Skeletal muscle cell (primary cell): Measurements from ENCODE around the gene PTPA.
A peak's percentile ranks its signal among the peaks of the same experiment; 100 is the strongest.

Experiments
- DNase-seq: peaks from one replicate; pipeline ENCODE4 v3.0.0-alpha.2; 2010; ENCODE audit warnings: low read depth
- H3K4me3 ChIP-seq: 2 replicates; pipeline ENCODE4 v1.5.1; 2011; ENCODE audit warnings: low read depth, mild to moderate bottlenecking, control low read depth, low read length, moderate library complexity

Gene PTPA

DNA sequence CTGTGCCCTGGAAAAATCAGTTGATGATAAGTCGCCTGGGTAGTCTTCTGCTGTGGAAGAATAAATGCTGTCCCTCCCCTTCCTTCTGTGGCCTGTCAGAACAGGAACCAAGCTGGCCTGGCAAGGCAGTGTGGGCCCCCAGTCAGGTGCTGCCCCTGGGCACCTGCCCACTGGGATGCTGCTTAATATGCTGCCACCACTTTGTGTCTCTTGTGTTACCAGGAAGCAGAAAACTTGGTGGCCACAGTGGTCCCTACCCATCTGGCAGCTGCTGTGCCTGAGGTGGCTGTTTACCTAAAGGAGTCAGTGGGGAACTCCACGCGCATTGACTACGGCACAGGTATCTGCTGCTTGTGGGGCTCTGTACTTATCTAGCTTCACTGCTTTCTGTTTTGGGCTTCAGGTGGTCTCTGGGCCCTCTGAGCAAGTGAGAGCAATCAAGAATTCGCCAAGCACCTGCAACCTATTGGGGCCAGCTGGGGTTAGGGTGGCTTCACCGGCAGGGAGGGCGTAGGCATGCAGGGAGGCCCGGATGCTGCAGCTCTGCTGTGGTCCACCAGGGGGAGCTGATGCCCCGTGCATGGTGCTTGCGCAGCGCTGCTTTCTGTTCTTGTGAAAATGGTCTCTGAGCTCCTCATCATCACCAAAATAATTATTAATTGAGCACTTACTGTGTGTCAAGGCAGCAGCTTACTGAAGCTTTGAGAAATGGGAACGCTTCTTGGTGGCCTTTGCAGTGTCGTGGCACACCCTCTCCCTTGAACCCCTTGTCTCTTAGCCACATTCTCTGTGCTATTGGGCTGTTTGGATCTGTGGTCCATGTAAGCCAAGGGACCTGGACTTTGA, 20.3 kb downstream of the PTPA start:
- no peak overlapping the region for H3K4me3 ChIP-seq
- no peak for DNase-seq

DNA sequence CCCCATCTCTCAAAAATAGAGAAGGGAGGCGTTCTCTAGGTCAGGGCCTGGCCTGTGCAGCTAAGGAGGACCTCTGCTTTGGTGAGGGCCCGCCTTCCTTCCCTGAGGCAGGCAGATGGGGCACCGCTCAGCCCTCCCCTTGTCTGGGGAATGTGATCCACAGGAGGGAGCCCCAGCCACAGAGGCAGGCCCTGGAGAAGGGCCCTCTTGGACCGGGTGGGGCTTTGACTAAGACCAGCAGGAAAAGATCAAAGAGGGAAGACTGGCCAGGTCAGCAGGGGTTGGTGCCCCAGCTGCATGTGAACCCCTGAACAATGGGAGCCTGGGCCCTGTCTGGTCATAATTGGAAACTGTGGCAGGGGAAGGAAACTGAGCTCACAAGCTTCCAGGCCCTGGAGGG, 21.9 kb downstream of the PTPA start:
- H3K4me3 ChIP-seq = no peak overlapping the region

DNA sequence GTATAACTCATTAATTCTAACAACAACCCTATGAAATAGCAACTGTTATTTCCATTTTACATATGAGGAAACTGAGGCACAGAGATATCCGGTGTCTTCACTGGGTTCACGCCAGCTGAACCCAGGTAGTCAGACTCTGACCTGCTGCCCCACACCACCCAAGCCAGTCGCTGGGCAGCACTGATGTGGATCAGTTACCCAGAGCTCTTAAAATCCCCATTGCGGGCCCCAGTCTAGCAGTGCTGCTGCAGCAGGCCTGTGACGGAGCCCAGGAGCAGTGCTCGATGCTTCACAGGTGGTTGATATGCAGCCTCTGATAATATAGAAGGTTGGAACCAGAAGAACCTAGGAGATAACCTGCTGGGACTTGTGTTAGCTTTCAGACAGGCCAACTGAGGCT, 24.3 kb downstream of the PTPA start:
- H3K4me3 ChIP-seq = no peak overlapping the region
- DNase-seq = no peak

More for the DNA sequence above, 21.9 kb downstream of the PTPA start:
- DNase-seq = no peak

DNA sequence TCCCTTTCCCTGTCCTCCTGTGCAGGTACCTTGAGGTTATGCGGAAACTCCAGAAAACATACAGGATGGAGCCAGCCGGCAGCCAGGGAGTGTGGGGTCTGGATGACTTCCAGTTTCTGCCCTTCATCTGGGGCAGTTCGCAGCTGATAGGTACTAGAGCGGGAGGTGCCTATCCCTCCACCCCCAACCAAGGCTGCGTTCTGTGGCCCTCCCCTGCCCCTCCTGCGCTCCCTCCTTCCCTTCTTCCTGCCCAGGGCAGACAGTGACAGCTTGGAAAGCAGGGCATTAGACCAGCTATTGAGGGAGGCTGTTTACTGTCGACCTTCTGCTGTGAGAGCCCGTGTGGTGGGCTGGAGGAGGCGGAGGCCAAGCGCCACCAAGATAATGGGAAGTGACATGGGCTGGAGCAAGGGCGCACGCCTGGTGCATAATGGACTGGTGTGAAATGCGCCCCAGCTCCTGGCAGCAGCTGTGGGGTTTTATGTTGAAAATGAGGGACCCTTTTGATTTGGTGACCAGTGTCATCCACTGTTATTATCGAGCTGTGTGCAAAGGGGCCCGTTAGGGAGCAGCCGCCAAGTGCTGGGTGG, 25.3 kb downstream of the PTPA start:
- no peak overlapping the region for H3K4me3 ChIP-seq
- DNase-seq = no peak

DNA sequence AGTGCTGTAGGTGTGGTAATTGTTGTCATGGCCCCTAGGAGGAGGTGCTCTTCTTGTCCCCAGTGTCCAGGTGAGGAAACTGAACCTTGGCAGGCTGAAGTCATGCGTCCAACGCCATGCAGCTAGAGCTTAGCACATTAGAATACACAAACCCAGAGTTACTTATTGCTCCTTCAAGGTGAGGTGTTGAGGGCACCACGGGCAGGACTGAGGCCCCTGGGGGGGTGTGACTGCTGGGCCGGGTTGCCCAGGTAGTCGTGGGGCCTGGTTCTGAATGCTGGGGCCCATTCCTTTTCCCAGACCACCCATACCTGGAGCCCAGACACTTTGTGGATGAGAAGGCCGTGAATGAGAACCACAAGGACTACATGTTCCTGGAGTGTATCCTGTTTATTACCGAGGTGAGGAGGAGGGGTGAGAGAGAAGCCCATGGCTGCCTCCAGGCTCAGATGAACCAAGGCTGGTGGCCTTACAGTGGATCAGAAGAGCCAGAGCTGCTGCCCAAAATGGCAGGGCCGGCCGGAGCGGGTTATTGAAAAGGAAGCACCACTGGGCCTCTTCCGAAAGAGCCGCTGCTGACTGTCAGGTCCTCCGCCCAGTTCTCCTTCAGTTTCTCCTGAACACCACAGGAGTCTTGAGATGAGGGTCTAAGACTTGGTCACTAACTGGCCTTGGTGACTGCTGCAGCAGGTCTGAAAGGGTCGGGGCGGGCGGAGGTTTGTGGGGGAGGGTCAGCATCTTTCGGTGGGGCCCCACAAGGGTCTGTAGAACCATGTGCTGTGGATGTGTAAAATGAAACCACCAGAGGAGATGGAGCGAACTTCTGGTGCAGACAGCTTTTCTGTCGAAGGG, 26.3 kb downstream of the PTPA start:
- no peak overlapping the region for H3K4me3 ChIP-seq
- no peak for DNase-seq

DNA sequence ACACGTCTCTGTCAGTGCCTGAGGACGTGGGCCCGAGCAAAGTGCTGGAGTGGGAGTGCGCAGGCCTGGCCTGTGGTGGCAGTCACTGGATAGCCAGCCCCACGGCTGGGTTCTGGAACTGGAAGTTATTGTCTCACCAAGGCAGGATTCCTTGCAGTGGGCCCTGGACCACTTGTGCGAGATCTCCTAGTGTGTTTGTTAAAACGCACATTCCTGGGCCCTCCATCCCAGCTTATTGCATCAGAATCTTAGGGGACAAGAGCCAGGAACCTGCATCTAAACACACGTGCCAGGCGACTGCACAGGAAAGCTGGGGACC, 26.9 kb downstream of the PTPA start:
- DNase-seq = no peak
- no peak overlapping the region for H3K4me3 ChIP-seq

DNA sequence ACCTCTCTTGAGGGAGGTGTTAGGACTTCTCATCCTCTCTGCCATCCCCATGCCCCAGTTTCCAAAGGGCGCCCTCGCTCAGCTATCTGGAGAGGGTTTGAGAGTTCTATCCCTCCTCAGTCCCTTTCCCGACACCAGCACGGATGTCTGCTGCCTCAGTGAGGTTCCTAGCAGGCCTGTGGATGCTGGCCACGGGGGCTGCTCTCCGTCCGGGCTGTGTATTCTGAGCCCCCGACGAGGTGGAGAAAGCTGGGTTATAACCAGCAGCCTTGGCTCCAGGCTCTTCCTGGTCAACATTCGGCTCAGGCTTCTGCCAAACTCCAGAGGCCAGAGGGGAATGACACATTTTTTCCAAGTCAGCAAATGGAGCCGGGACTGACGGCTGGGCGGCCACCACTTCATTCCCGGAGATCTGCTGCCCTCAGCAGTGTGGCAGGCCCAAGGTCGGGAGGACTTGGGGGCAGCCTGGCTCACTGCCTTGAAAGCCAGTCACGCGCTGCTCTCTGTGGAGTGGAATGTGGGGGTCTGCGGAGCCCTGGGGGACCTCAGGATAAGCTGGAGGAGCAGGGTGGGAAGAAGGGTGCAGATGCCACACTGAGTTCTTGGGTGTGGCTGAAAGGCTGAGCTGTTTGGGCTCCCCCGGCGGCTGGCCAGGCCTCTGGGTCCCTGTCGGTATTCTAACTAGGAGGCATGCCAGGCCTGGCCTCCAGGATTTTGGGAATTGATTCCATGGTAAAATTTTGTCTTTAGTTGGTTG, 27.4 kb downstream of the PTPA start:
- H3K4me3 ChIP-seq = no peak overlapping the region
- no peak for DNase-seq

DNA sequence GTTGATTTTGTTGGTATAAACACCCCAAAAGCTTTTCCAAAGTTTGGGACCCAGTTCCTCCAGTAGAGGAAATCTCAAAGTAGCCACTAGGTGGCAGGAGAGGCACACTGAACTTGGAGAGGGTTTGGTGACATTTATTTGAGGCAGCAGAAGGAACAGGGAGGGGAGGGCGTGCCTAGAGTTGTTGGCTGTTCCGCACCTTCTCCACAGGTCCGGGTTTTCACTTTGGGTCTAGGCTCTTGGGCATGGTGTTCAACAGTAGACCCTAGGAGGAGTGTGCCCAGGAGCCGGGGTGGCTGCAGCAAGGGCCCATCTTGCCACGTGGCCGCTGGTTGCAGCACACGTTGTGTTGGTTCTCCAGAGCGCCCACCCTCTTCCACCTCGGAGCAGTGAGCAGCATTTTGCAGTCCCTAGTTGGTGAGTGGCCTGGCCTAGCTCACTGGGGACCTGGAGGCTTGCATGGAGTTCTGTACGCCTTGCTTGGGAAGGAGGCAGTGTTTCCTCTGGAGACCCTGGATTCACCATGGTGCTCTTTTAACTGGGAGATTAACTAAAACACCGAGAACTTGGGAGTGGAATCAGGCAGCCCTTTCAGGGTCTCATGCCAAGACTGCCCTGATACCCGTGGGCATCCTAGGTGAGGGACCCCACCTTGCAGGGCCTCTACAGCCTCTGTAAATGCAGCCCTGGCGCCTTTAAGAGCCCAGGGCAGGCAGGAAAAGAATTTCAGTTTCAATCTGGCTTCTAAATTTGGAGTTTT, 28.2 kb downstream of the PTPA start:
- peak overlapping the region; percentile 28 for H3K4me3 ChIP-seq
- DNase-seq = peak; percentile 43

DNA sequence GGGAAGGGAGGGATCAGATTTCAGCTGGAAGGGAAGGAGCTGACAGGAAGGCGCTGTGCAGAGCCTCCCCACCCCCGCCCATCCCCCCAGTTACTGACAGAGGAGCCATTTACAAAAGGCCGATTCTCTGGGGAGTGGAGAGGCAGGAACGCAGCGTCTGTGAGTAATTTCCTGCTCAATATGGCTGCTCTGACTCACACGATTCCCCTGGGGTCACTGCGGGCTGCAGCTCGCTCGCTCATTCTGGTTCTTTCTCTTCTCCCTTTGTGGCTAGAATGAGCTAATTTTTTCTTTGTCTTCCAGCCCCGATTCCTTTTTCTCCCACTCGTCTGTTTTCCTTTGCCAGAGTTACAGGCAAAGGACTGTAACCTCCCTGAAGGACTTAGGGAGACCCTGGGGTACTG, 28.8 kb downstream of the PTPA start:
- H3K4me3 ChIP-seq = peak overlapping the region; percentile 28
- peak; percentile 100 for DNase-seq

DNA sequence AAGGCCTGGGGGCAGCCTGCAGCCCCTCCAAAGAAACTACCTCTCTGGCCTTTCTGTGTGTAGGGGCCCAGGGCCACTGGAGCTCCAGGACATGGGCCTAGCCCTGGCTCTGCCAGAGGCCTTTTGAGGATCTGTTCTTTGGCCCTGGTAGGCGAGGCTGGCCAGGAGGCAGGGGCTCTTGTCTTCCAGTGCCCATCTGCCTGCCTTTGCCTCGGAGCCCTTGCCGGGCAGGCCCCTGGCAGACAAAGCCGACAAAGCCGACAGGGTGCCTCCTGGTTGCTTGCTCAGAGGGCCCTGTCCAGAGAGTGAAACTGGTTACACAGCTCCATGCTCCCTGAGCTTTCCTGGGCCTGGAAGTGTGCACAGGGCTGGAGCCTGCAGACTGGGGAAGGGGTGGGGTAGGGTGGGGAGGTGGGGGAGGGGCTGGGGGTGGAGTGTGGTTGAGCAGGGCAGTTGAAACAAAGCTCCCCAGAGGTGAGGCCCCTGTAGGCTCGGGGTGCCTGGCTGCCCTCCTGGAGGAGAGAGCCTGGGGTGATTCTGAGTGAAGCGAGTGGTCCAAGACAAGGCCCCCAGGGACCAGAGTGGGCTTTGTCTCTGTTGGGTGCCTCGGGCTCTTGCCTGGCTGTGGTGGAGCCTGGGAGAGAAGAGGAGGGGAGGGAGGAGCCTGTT, 29.3 kb downstream of the PTPA start:
- no peak for DNase-seq
- peak overlapping the region; percentile 28 for H3K4me3 ChIP-seq

DNA sequence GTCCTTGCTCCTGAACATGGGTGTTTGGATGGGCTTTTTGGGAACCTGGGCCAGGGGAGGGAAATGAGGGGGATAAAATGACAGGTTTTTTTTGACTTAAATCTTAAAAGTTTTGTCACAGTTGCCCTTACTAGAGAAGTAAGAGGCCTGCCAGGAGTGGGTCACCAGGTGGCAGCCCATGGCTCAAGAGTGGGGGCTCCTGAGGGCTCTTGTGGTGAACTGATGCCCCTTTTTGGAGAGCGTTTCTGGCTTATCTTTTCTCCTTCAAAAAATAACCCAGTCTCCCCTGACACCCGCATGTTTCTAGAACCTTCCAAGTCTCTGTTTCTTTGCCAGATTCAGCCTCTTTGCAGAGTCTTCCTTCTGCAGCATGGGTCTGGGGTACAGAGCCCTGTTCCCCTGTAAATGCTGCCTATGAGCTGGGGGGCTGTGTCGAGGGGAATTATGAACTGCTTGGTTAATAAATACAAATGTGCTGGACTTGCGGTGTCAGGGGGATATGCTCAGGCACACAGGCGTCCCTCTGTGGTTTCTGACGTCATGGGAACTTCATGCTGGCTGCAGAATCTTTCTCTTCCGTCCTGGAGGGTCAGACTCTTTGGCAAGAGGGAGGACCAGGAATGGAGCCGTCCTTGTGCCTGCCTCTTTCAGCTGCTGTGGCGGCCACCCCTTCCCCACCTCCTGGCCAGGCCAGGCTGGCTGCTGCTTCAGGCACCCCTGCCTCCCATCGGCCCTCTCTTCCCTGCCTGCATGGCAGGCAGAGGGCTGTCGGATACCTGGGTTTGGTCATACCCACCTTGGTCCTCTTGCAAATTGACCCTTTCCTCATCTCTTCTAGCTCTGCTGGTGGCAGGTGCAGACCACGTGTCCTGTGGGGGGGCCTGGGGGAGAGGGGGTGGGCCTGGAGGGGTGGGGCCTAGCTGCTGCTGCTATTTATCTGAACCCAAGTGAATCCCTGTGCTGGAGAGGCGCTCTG, 30.1 kb downstream of the PTPA start:
- DNase-seq = peak; percentile 82
- H3K4me3 ChIP-seq = no peak overlapping the region

DNA sequence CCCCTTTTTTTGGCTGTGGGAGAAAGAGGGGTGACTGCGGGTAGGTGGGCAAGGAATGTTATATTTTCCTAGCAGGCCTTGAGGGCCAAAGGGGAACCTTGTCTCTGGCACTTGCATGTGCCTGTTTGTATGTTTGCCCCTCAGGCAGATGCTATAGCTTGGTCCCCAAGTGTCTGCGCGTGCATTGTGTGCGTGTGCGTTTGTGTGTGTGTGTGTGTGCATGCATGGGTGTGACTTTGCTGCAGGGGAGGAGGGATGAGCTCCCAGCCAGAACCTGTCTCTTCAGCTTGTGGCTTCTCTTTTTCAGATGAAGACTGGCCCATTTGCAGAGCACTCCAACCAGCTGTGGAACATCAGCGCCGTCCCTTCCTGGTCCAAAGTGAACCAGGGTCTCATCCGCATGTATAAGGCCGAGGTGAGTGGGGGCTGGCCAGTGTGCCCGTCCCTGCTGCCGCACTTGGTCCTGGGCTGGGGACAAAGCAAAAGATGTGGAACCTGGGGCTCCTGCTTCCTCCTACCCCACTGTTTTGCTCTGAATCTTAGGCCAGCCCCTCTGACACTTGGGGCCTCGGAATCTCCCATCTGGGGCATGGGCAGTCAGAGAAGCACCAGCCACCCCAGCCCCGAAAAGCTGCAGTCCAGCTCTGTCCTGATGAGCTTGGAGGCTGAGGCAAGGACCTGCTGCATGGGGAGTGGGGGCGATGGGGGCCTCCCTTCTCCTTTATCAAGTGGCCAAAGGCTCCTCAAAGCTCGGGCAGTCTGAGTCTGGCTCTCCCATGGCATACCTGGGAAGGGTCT, 31.1 kb downstream of the PTPA start:
- no peak for DNase-seq
- H3K4me3 ChIP-seq = peak overlapping the region; percentile 7

DNA sequence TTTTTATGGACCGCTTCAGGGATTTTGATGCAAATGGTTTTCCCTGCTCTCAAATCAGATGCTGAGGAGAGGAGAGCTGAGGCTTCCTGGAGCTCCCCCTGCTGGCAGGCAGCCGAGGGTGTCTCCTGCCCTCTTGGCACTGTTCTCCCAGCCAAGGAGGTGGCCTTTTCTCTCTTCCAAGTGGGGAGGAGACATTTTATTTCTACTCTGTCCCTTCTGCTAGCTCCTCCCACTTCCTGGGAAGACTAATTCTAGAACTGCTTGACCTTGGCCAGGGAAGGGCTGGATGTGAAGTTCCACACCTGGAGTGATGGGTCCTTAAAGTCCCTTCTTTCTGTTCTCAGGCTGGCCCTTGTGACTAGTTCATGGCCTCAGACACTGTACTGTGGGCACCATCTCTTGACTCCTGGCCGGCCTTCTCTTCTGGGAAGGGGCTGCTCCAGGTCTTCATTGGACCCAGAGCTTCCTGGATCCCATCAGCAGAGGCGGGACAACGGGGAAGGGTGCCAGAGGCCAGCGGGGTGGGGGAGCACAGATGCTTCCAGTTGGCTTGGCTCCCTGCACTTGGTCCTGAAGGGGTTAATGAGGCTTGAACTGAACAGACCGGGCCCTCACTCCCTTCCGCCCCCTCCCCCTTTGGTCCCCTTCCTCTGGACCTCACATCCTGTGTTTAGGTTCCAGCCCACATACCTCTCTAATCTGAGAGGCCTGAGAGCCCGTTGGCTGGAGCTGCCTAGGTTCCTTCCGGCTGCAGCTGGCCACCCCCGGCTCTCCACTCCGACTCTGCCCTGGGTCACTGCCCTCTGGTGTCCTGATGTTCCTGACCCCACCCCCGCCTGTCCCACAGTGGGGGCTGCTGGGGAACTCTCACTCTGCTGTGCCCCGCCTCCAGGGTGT, 32.1 kb downstream of the PTPA start:
- DNase-seq = peak; percentile 74
- H3K4me3 ChIP-seq = peak overlapping the region; percentile 5

DNA sequence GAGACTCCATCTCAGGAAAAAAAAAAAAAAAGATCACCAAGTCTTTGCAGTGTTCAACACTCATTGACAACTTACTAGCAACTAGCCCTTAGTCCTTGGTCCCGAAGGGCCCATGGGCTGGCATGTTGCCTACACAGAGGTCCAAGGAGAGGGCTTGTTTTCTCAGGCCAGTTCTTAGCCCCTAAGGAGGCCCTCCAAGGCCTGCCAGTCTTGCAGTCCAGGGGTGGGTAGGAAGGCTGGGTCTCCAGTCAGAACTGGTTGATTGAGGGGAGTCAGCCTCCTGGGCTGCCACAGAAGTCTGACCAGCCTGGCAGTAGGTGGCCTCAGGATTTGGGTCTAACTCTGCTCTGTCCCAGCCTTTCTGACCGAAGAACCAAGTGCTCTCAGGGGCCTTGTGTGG, 34.1 kb downstream of the PTPA start:
- DNase-seq = no peak
- no peak overlapping the region for H3K4me3 ChIP-seq

DNA sequence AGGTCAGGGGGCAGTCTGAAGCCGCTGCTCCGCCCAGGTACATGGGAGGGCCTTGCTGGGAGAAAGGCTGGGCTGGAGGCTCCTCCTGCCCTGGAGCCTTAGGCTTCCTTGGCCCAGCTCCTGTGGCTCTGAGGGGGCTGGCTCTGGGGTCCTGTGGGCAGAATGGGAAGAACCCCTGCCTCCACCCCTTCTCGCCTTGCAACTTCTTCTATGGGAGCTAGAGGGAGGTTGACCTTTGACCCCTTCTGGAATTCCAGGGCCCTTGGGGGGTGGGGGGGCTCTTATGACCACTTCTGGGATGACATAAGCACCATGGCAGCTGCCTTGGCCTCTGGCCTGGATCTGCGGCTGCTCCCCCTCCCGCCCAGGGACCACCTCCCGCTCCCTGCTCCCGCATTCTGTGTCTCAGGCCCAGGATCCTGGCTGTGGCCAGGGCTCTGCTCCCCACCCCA, 34.7 kb downstream of the PTPA start:
- no peak overlapping the region for H3K4me3 ChIP-seq
- peak; percentile 96 for DNase-seq
